Testis (tissue), 3 donors: ENCODE data around the gene MRPL36. TPM values are rescaled to one million over a fixed set of nuclear protein-coding genes. Genes with fewer than 3 reads are reported as not detected.
"Not testable (repeated sequence)": the region's sequence is repeated elsewhere in the genome, so short reads cannot be mapped to it uniquely, and the experiment has no call there.

Experiments used
- DNase-seq: peaks from one replicate; pipeline ENCODE4 v3.0.0-alpha.2; 2019
- H3K27ac ChIP-seq, 2 donors: fragments of 200-600 bp; sonication (generic); one replicate each; pipeline ENCODE4 v1.5.1; 2019
- H3K27me3 ChIP-seq: fragments of 200-600 bp; sonication (generic); one replicate; pipeline ENCODE4 v1.5.1; 2019
- H3K36me3 ChIP-seq: fragments of 200-600 bp; sonication (generic); one replicate; pipeline ENCODE4 v1.5.1; 2017; ENCODE audit warnings: low read depth; ENCODE audit errors: missing control alignments
- H3K4me1 ChIP-seq: fragments of 200-600 bp; sonication (generic); one replicate; pipeline ENCODE4 v1.5.1; 2019
- H3K4me3 ChIP-seq, 2 donors: fragments of 200-600 bp; sonication (generic); one replicate each; pipeline ENCODE4 v1.5.1; 2017 to 2019
- H3K9me3 ChIP-seq: fragments of 200-600 bp; sonication (generic); one replicate; pipeline ENCODE4 v1.5.1; 2017
- POLR2A ChIP-seq: fragments of 450-650 bp; IDR thresholded peaks from one replicate; pipeline ENCODE4 v1.6.1; 2017; ENCODE audit warnings: antibody characterized with exemption, mild to moderate bottlenecking, moderate library complexity
- WGBS, 2 donors: methylation state at CpG; one replicate each; pipeline ENCODE4 v1.1.5; 2018; 5-methylcytosine and 5-hydroxymethylcytosine counted together
- intact Hi-C: fragments of 100-400 bp; cut with DNase I; formaldehyde crosslinking; loops from one replicate; pipeline ENCODE4 v1.15.1; 2023; ENCODE audit warnings: low total_unique reads
- polyA plus RNA-seq: library from polyadenylated mRNA; stranded (reverse); fragments of 350-450 nt; fragmentation: Illumina TruSeq; extraction: RNeasy Lipid Tissue Mini Kit (QIAGEN cat#74804); gene quantifications from one replicate; pipeline ENCODE4 v1.2.3, GENCODE V29; 2014; ENCODE audit warnings: low read depth, low replicate concordance; ENCODE audit not compliant: insufficient read depth
- total RNA-seq, 2 donors: library from RNA; depleted of rRNA; stranded (reverse); fragments of >200 nt; gene quantifications; one replicate each; pipeline ENCODE4 v1.2.3, GENCODE V29; 2016
- TF ChIP-seq, protein P1 (sequence below), 3 experiments: fragments of 450-650 bp in 2 of 3; fragments of 200-600 bp in 1 of 3; sonication (generic) in 1 of 3; IDR thresholded peaks; one replicate each; pipeline ENCODE4 v1.5.1; 2016 to 2019; ENCODE audit warnings: antibody characterized with exemption in 3 of 3, mild to moderate bottlenecking in 2 of 3, moderate library complexity in 1 of 3

The MRPL36 gene
- total and polyA plus RNA-seq, 3 donors from 2014 or later: 60.8 to 164 (median 101) TPM

DNA sequence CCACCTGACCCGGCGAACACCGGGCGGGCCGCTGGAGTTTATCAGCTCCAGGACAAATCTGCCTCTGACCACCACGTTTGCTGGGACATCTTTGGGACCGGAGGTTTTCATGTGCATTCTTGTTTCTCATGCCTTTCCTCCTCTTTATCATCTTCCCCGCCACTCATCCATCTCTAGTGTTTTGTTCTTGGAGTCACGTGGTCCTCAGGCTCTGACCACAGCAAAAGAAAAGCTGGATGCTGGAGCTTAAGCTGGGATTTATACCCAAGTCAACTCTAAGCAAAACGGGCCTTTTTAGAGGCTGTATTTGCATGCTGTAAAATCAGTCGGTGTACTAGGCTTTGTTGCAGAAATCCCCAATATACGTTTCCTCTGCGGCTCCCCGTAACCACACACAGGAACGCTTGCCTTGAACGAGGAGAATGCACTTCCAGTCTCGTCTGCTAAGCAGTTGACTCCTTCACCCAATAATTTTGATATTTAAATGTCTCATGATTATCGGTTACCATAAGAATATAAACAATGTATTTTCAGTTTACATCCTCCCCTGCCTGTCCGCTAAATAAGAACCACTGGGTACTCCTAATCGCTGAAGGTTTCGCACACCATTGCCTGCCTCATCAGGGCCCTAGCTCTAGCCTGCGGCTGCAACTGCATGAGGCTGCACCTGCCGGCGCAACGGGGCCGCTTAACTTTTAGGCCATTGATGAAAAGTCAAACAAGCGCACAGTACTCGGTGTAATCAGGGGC, 1.0 kb upstream of the MRPL36 start:
- TF ChIP-seq, protein P1, sequence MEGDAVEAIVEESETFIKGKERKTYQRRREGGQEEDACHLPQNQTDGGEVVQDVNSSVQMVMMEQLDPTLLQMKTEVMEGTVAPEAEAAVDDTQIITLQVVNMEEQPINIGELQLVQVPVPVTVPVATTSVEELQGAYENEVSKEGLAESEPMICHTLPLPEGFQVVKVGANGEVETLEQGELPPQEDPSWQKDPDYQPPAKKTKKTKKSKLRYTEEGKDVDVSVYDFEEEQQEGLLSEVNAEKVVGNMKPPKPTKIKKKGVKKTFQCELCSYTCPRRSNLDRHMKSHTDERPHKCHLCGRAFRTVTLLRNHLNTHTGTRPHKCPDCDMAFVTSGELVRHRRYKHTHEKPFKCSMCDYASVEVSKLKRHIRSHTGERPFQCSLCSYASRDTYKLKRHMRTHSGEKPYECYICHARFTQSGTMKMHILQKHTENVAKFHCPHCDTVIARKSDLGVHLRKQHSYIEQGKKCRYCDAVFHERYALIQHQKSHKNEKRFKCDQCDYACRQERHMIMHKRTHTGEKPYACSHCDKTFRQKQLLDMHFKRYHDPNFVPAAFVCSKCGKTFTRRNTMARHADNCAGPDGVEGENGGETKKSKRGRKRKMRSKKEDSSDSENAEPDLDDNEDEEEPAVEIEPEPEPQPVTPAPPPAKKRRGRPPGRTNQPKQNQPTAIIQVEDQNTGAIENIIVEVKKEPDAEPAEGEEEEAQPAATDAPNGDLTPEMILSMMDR (IDR thresholded peaks at IDR 0.05): no peak
- TF ChIP-seq POLR2A: no peak
- H3K4me1 ChIP-seq: peaks cover 12% of the 10 kb centered on the region
- no peaks in the 10 kb centered on the region for H3K36me3 ChIP-seq
- no peaks in the 10 kb centered on the region for H3K27me3 ChIP-seq
- intact Hi-C loops: no loop called here
- H3K4me3 ChIP-seq: peak overlapping the region; percentile 69 to 92
- WGBS, 2 donors: 2% methylated on average over 28 of the region's 28 CpGs
- H3K9me3 ChIP-seq: no peaks in the 10 kb centered on the region
- DNase-seq: no peak
- peak overlapping the region; percentile 73 to 86 for H3K27ac ChIP-seq

DNA sequence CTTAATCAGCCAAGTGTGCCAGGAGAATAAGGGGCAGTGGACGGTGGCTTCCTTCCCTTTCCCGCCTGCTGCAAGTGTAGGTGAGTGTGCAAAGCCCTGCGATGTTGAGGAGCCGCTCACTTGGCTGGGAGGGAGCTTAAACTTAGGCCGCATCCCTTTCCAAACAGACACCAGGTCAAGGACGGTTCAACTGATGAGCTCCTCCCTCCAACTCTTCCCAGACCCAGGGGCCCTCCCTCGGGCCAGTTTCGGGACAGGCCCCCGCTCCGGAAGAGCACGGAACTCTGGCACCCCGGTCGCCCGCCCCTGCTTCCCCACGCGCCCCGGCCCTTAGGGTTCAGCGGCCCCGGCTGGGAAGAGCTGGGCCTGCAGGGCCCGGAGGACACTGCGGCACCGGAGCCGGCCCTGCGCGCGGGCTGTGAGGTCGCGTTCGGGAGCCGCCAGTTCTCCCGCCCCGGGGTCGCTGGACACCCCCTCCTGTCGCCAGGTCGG, 481 bp downstream of the MRPL36 start:
- peak overlapping the region; percentile 51 to 86 for H3K27ac ChIP-seq
- H3K4me3 ChIP-seq: peak overlapping the region; percentile 69 to 92
- H3K27me3 ChIP-seq: no peaks in the 10 kb centered on the region
- WGBS, 2 donors: 0% methylated on average over 6 to 33 of the region's 35 CpGs
- H3K36me3 ChIP-seq: no peaks in the 10 kb centered on the region
- peaks cover 12% of the 10 kb centered on the region for H3K4me1 ChIP-seq
- intact Hi-C loops: no loop called here
- no peaks in the 10 kb centered on the region for H3K9me3 ChIP-seq
- DNase-seq: peak; percentile 50
- TF ChIP-seq, protein P1 (IDR thresholded peaks at IDR 0.05): no peak
- TF ChIP-seq POLR2A: no peak

DNA sequence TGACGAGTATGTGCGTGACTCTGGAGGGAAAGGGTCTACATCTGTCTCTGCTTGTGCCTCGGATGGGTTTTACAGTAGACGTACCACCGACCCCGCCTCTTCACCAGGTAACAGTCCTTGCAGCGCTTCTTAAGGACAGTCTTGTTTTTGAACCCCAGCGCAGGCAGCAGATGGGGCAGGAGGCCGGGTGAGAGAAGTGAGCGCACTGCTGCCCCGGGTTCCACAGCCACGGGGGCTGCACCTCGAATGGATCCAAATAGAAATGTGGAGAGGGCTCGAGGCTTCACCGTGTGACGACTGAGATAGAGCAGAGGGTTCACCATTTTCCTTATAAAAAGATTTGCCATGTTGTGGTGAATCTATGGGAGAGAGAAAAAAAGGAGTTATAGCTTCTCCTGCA, 1.0 kb downstream of the MRPL36 start:
- H3K36me3 ChIP-seq, DNase-seq, intact Hi-C loops, H3K27ac ChIP-seq, H3K27me3 ChIP-seq, H3K9me3 ChIP-seq: not testable (repeated sequence)
- Histone ChIP-seq H3K4me1 (peaks cover 12% of the 10 kb centered on the region), H3K4me3 (peak overlapping the region; percentile 69 to 92)
- 62 to 82% methylated on average over 16 of the region's 16 CpGs for WGBS, 2 donors

DNA sequence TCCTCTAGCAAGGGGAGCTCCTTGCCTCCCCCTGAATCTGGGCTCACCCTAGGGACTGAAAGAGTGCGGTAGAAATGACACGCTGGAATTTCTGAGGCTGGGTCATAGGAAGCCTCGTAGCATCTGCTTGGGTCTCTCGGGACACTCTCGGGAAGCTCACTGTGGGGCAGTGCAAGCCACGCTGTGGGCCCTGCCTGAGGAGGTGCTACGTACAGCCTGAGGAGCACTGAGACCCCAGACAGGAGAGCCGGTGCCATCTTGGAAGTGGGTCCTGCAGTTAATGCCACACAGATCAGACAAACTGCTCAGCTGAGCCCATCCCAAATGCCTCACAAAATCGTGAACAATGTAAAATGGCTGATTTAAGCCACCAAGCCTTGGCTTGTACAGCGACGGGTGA, 1.8 kb downstream of the MRPL36 start:
- Histone ChIP-seq H3K4me1 (peaks cover 12% of the 10 kb centered on the region), H3K27me3 (no peaks in the 10 kb centered on the region), H3K27ac (no peak overlapping the region), H3K36me3 (no peaks in the 10 kb centered on the region), H3K9me3 (no peaks in the 10 kb centered on the region), H3K4me3 (no peak overlapping the region)
- no peak for DNase-seq
- WGBS, 2 donors: 92 to 96% methylated on average over 11 of the region's 11 CpGs
- TF ChIP-seq, protein P1 (IDR thresholded peaks at IDR 0.05): no peak
- TF ChIP-seq POLR2A: no peak
- intact Hi-C loops: no loop called here

DNA sequence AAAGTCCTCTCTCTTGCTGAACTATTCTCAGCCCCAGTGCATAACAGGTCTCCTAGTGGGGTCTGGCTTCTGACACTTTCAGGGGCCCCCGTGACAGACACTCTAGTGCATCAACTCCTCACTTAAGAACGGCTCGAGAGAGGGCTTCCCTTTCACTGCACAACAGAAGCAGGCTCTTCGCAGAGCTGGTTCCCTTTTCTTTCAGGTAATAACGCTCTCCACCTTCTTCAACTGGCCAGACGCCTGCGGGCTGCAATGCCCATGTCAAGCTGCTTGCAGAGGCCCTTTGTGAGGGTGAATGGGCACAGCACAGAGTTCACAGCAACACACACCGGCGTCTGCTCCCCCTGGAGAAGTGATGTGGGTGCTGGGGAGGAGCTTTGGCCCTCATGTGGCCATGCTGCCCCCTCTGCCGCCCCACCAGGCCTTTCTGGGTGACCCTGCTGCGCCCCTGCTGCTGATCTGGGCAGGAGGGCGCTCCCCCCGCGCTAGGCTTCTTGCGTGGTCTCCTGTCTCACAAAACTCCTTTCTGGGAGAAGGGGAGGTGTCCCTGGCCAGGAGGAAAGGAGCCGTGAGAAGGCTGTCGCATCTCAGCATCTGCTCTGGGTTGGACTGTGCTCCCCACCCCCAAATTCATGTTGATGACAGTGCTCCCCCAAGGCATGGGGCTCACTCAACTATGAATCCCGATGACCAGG, 2.4 kb downstream of the MRPL36 start:
- intact Hi-C loops: no loop called here
- Histone ChIP-seq H3K9me3 (no peaks in the 10 kb centered on the region), H3K27ac (no peak overlapping the region), H3K36me3 (no peaks in the 10 kb centered on the region), H3K4me1 (peaks cover 12% of the 10 kb centered on the region), H3K27me3 (no peaks in the 10 kb centered on the region), H3K4me3 (no peak overlapping the region)
- TF ChIP-seq POLR2A: no peak
- TF ChIP-seq, protein P1 (IDR thresholded peaks at IDR 0.05): no peak
- DNase-seq: no peak
- 90 to 93% methylated on average over 16 to 18 of the region's 18 CpGs for WGBS, 2 donors
